ENCODE data around the gene ENTPD8. TPM values are rescaled to one million over a fixed set of nuclear protein-coding genes. Genes with fewer than 3 reads are reported as not detected.

Gene ENTPD8
- polyA plus RNA-seq, 3 donors, result not detected

DNA sequence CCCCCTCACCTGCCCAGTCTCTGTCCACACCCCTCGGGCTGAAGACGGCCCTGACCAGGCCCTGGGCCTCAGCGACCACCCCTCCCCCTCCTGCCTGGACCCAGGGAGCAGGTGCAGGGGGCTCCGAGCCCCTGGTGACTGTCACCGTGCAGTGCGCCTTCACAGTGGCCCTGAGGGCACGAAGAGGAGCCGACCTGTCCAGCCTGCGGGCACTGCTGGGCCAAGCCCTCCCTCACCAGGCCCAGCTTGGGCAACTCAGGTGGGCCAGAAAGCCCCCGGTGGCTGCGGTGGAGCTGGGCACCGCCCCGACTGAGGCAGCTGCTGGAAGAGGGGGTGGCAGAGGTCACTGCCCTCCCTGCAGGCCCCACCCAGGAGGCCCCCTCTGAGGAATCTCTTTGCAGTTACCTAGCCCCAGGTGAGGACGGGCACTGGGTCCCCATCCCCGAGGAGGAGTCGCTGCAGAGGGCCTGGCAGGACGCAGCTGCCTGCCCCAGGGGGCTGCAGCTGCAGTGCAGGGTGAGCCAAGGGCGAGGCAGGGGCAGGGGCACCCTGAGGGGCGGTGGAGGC, 7.7 kb downstream of the ENTPD8 start:
- Histone ChIP-seq H4K20me1 (ENCODE audit: insufficient read depth, low read length) (no peaks in the 10 kb centered on the region), H3K4me1 (ENCODE audit: control insufficient read depth in 1 of 2, insufficient read depth in 2 of 2, low read length in 2 of 2) (no peaks in the 10 kb centered on the region), H3K9me3 (replicated peaks in 1 of 2; ENCODE audit: control insufficient read depth in 1 of 2, insufficient read depth in 1 of 2, low read length in 2 of 2) (no peaks in the 10 kb centered on the region), H3K4me2 (replicated peaks; ENCODE audit: extremely low read depth, low read length, poor library complexity, severe bottlenecking) (no peak overlapping the region), H3K36me3 (replicated peaks in 1 of 2; ENCODE audit: control insufficient read depth in 1 of 2, insufficient read depth in 2 of 2, low read length in 2 of 2) (no peaks in the 10 kb centered on the region), H3K4me3 (replicated peaks in 1 of 3; ENCODE audit: low read depth in 2 of 3, low read length in 3 of 3) (no peak overlapping the region), H3K79me2 (ENCODE audit: insufficient read depth, low read length) (no peaks in the 10 kb centered on the region), H2AFZ (ENCODE audit: insufficient read depth, low read depth, low read length, poor library complexity, severe bottlenecking) (no peak overlapping the region), H3K9ac (ENCODE audit: insufficient read depth, low read length, poor library complexity, severe bottlenecking) (no peak overlapping the region), H3K27ac (ENCODE audit: low read depth in 1 of 2, low read length in 2 of 2) (no peak overlapping the region), H3K27me3 (ENCODE audit: control insufficient read depth in 2 of 2, insufficient read depth in 2 of 2, low read length in 2 of 2) (no peaks in the 10 kb centered on the region)
- Mint-ChIP-seq H3K27me3 (ENCODE audit: low read depth in 3 of 3) (peaks cover 0 to 10% (median 3%) of the 10 kb centered on the region in 3 donors), H3K36me3 (no peaks in the 10 kb centered on the region), H3K9me3 (no peaks in the 10 kb centered on the region), H3K27ac (no peak overlapping the region), H3K4me1 (no peaks in the 10 kb centered on the region), H3K4me3 (no peak overlapping the region)
- intact Hi-C loops (cut with micrococcal nuclease), result no loop called here
- no peak for DNase-seq
- 92% methylated on average over 14 of the region's 19 CpGs for WGBS (ENCODE audit: insufficient coverage)
- TF ChIP-seq, protein P1, sequence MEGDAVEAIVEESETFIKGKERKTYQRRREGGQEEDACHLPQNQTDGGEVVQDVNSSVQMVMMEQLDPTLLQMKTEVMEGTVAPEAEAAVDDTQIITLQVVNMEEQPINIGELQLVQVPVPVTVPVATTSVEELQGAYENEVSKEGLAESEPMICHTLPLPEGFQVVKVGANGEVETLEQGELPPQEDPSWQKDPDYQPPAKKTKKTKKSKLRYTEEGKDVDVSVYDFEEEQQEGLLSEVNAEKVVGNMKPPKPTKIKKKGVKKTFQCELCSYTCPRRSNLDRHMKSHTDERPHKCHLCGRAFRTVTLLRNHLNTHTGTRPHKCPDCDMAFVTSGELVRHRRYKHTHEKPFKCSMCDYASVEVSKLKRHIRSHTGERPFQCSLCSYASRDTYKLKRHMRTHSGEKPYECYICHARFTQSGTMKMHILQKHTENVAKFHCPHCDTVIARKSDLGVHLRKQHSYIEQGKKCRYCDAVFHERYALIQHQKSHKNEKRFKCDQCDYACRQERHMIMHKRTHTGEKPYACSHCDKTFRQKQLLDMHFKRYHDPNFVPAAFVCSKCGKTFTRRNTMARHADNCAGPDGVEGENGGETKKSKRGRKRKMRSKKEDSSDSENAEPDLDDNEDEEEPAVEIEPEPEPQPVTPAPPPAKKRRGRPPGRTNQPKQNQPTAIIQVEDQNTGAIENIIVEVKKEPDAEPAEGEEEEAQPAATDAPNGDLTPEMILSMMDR (IDR thresholded peaks at IDR 0.05), result no peak

DNA sequence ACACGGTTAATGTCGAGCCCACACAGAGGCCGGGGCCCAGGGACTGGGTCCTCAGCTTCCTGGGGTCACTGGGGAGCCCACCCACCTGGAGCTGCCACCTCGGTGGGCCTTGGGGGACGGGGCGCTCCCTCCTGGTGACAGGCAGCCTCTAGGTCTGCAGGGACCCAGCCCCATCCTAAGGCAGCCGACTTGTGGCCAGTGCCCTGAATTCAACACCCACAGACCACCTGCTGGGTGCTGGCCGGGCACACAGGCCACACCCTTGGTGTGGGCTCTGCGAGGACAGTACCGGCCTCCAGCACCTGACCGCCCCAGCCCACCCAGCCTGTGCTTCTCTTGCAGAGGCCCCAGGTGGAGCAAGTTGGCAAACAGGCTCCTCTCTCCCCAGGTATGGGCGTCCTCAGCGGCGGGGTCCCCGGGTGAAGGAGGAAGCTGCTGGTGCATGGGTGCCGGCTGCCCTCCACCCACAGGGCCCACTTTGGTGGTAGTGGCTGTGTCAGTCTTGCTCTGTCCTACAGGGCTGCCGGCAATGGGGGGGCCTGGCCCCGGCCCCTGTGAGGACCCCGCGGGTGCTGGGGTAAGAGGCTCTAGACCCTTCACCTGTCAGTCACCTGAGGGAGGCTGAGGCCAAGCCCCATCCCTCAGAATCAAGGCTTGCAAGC, 8.3 kb downstream of the ENTPD8 start:
- 96% methylated on average over 8 of the region's 20 CpGs for WGBS (ENCODE audit: insufficient coverage)
- H3K27me3 ChIP-seq (ENCODE audit: control insufficient read depth in 2 of 2, insufficient read depth in 2 of 2, low read length in 2 of 2), result no peaks in the 10 kb centered on the region
- no peak overlapping the region for H3K27ac ChIP-seq (ENCODE audit: low read depth in 1 of 2, low read length in 2 of 2)
- H3K36me3 Mint-ChIP-seq, result no peaks in the 10 kb centered on the region
- no peak overlapping the region for H3K4me2 ChIP-seq (replicated peaks; ENCODE audit: extremely low read depth, low read length, poor library complexity, severe bottlenecking)
- no peaks in the 10 kb centered on the region for H3K4me1 Mint-ChIP-seq
- no peak overlapping the region for H2AFZ ChIP-seq (ENCODE audit: insufficient read depth, low read depth, low read length, poor library complexity, severe bottlenecking)
- no peak for DNase-seq
- H3K27me3 Mint-ChIP-seq (ENCODE audit: low read depth in 3 of 3), result peaks cover 0 to 10% (median 3%) of the 10 kb centered on the region in 3 donors
- H3K4me3 ChIP-seq (replicated peaks in 1 of 3; ENCODE audit: low read depth in 2 of 3, low read length in 3 of 3), result no peak overlapping the region
- no peaks in the 10 kb centered on the region for H3K9me3 Mint-ChIP-seq
- no peak overlapping the region for H3K27ac Mint-ChIP-seq
- H4K20me1 ChIP-seq (ENCODE audit: insufficient read depth, low read length), result no peaks in the 10 kb centered on the region
- H3K4me3 Mint-ChIP-seq, result no peak overlapping the region
- TF ChIP-seq, protein P1 (IDR thresholded peaks at IDR 0.05), result no peak
- no peaks in the 10 kb centered on the region for H3K36me3 ChIP-seq (replicated peaks in 1 of 2; ENCODE audit: control insufficient read depth in 1 of 2, insufficient read depth in 2 of 2, low read length in 2 of 2)
- intact Hi-C loops (cut with micrococcal nuclease), result no loop called here
- H3K9ac ChIP-seq (ENCODE audit: insufficient read depth, low read length, poor library complexity, severe bottlenecking), result no peak overlapping the region
- H3K9me3 ChIP-seq (replicated peaks in 1 of 2; ENCODE audit: control insufficient read depth in 1 of 2, insufficient read depth in 1 of 2, low read length in 2 of 2), result no peaks in the 10 kb centered on the region
- H3K79me2 ChIP-seq (ENCODE audit: insufficient read depth, low read length), result no peaks in the 10 kb centered on the region
- H3K4me1 ChIP-seq (ENCODE audit: control insufficient read depth in 1 of 2, insufficient read depth in 2 of 2, low read length in 2 of 2), result no peaks in the 10 kb centered on the region

All from CD14-positive monocyte (primary cell).